C4-2B (cell line): Measurements from ENCODE around the gene MNT.

Experiments used
- ZFX ChIP-seq: fragments of 450-650 bp; IDR thresholded peaks from 2 replicates; pipeline ENCODE4 v1.6.1; 2017
- TF ChIP-seq, protein P1 (sequence below): fragments of 450-650 bp; conservative IDR thresholded peaks from 2 replicates; pipeline ENCODE4 v1.5.1; 2017; ENCODE audit warnings: mild to moderate bottlenecking

DNA sequence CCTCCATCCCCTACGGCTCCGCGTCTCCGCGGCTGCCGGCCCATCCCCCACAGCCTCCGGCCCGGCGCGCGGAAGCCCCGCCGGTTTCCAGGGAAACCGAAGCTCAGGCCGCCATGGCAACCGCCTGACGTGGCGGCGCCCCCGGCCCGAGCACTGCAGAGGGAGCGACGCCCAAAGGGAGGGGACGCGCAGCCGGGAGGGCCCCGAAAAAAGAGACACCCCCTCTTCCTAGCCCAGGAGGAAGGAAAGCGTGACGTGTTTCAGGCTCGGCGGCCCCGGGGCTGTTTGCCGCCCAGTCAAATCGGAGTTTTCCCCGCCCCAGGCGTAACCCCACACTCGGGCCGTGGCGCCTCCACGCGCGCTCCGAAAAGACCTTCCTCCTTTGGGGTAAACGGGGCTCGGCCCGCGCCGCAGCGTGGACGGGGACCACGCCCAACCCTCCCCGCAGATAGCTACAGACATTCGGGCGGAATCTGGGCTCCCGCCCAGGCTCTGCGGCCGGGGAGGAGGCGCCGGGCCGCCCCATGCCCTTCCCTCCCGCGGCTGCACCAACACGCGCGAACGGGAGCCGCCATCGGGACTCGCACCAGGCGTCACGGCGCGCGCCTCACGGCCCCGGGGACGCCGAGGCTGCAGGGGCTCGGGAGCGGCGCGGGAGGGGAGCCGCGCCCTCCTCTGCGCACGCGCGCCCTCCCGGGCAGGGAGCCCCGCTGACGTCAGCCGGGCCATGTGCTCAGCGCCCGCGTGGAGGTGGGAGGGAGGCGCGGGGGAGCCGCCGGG lies 7.5 kb downstream of the MNT start:
- TF ChIP-seq, protein P1, sequence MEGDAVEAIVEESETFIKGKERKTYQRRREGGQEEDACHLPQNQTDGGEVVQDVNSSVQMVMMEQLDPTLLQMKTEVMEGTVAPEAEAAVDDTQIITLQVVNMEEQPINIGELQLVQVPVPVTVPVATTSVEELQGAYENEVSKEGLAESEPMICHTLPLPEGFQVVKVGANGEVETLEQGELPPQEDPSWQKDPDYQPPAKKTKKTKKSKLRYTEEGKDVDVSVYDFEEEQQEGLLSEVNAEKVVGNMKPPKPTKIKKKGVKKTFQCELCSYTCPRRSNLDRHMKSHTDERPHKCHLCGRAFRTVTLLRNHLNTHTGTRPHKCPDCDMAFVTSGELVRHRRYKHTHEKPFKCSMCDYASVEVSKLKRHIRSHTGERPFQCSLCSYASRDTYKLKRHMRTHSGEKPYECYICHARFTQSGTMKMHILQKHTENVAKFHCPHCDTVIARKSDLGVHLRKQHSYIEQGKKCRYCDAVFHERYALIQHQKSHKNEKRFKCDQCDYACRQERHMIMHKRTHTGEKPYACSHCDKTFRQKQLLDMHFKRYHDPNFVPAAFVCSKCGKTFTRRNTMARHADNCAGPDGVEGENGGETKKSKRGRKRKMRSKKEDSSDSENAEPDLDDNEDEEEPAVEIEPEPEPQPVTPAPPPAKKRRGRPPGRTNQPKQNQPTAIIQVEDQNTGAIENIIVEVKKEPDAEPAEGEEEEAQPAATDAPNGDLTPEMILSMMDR = no peak
- TF ChIP-seq ZFX = no peak
